Naive thymus-derived CD4-positive, alpha-beta T cell (primary cell): ENCODE data around the gene CCDC149. TPM values are rescaled to one million over a fixed set of nuclear protein-coding genes. Genes with fewer than 3 reads are reported as not detected.

Experiments used
- ATAC-seq: fragments of 150-1000 bp; cut with Tn5 transposase; 2 replicates; pipeline ENCODE4 v1.10.0; 2021; ENCODE audit warnings: mild to moderate bottlenecking, moderate library complexity
- CTCF ChIA-PET: fragments of 350-600 bp; sonication (Branson Sonifier 250); formaldehyde crosslinking; loops from one replicate; lab custom pipeline; 2021; ENCODE audit warnings: antibody characterized with exemption; lab: Charles Lee
- POLR2A ChIA-PET: fragments of 350-600 bp; sonication (Branson Sonifier 250); formaldehyde crosslinking; loops from one replicate; lab custom pipeline; 2021; ENCODE audit warnings: antibody characterized with exemption, inconsistent platforms; lab: Charles Lee
- DNase-seq, 9 donors: peaks; one replicate each; pipeline versions ENCODE4 v3.0.0 to v3.0.0-alpha.2; 2020 to 2022; ENCODE audit warnings: mixed read lengths in 1 of 9
- H3K27ac ChIP-seq: one replicate; pipeline ENCODE4 v1.7.0; 2013; ENCODE audit warnings: mild to moderate bottlenecking, low read depth, low read length, moderate library complexity
- H3K27me3 ChIP-seq, 2 donors: one replicate each; pipeline ENCODE4 v1.7.0; 2013; ENCODE audit warnings: low read length in 2 of 2, mild to moderate bottlenecking in 2 of 2, moderate library complexity in 2 of 2; ENCODE audit not compliant: control insufficient read depth in 2 of 2, insufficient read depth in 2 of 2
- H3K36me3 ChIP-seq, 3 experiments: 1 replicate in 2 of 3; 2 replicates in 1 of 3; pipeline ENCODE4 v1.7.0; 2013; ENCODE audit warnings: low read length in 3 of 3, mild to moderate bottlenecking in 3 of 3, moderate library complexity in 1 of 3; ENCODE audit not compliant: insufficient read depth in 3 of 3, control insufficient read depth in 2 of 3
- H3K4me1 ChIP-seq, 2 donors: one replicate each; pipeline ENCODE4 v1.7.0; 2013; ENCODE audit warnings: low read length in 2 of 2, mild to moderate bottlenecking in 2 of 2, moderate library complexity in 1 of 2; ENCODE audit not compliant: control insufficient read depth in 2 of 2, insufficient read depth in 2 of 2
- H3K4me3 ChIP-seq: 2 replicates; pipeline ENCODE4 v1.7.0; 2013; ENCODE audit warnings: mild to moderate bottlenecking, low read length
- H3K9me3 ChIP-seq, 3 experiments: 1 replicate in 2 of 3; 2 replicates in 1 of 3; pipeline ENCODE4 v1.7.0; 2013; ENCODE audit warnings: low read length in 3 of 3; ENCODE audit not compliant: control insufficient read depth in 2 of 3
- H3K27ac Mint-ChIP-seq, 9 donors: one replicate each; pipeline ENCODE4 v1.8.0; 2020 to 2022; ENCODE audit warnings: mixed read lengths in 9 of 9, mild to moderate bottlenecking in 8 of 9, moderate library complexity in 5 of 9, inconsistent platforms in 2 of 9
- H3K27me3 Mint-ChIP-seq, 5 donors: one replicate each; pipeline ENCODE4 v1.8.0; 2021 to 2022; ENCODE audit warnings: mixed read lengths in 5 of 5, mild to moderate bottlenecking in 1 of 5
- H3K36me3 Mint-ChIP-seq, 5 donors: one replicate each; pipeline ENCODE4 v1.8.0; 2020 to 2022; ENCODE audit warnings: mixed read lengths in 5 of 5, mild to moderate bottlenecking in 3 of 5, inconsistent platforms in 1 of 5
- H3K4me1 Mint-ChIP-seq, 7 donors: one replicate each; pipeline ENCODE4 v1.8.0; 2020 to 2022; ENCODE audit warnings: mixed read lengths in 7 of 7, mild to moderate bottlenecking in 3 of 7, inconsistent platforms in 1 of 7
- H3K4me3 Mint-ChIP-seq, 10 donors: one replicate each; pipeline ENCODE4 v1.8.0; 2020 to 2022; ENCODE audit warnings: mild to moderate bottlenecking in 10 of 10, mixed read lengths in 10 of 10, moderate library complexity in 6 of 10, inconsistent platforms in 2 of 10
- H3K9me3 Mint-ChIP-seq, 11 donors: one replicate each; pipeline ENCODE4 v1.8.0; 2020 to 2022; ENCODE audit warnings: mixed read lengths in 11 of 11, mild to moderate bottlenecking in 4 of 11, inconsistent platforms in 1 of 11, moderate library complexity in 1 of 11
- intact Hi-C, 2 donors: fragments of 100-400 bp; cut with micrococcal nuclease; formaldehyde crosslinking; loops; one replicate each; pipeline ENCODE4 v1.15.1; 2023
- polyA plus RNA-seq, 2 donors: library from polyadenylated mRNA; unstranded; fragments of 300-500 nt; fragmentation: Illumina TruSeq; gene quantifications; one replicate each; pipeline ENCODE4 v1.2.3, GENCODE V29; 2021
- total RNA-seq, 6 experiments: library from RNA in 5 of 6; stranded (reverse) in 5 of 6; gene quantifications; 1 replicate in 5 of 6; 2 replicates in 1 of 6; pipeline ENCODE4 v1.2.3 and lab custom pipeline; 2021 to 2026

CCDC149 gene
- total and polyA plus RNA-seq, 7 experiments from 2014 or later: 0.19 to 6.7 (median 0.36) TPM; not detected in 3

- no peak for ATAC-seq
- CTCF ChIA-PET: no interaction called here
These were observed 144.8 kb downstream of the CCDC149 start for GRCh38 chr4:24768006-24768405.

GRCh38 chr4:24765376-24765988 is 147.4 kb downstream of the CCDC149 start:
- Mint-ChIP-seq H3K9me3 (peaks cover 0 to 5% (median 0%) of the 10 kb centered on the region in 11 donors), H3K4me3 (no peak overlapping the region), H3K27me3 (peaks cover 0 to 14% (median 6%) of the 10 kb centered on the region in 5 donors), H3K36me3 (no peaks in the 10 kb centered on the region), H3K27ac (no peak overlapping the region), H3K4me1 (peaks cover 0 to 5% (median 0%) of the 10 kb centered on the region in 7 donors)
- Histone ChIP-seq H3K4me3 (no peak overlapping the region), H3K9me3 (no peaks in the 10 kb centered on the region), H3K27me3 (no peaks in the 10 kb centered on the region), H3K27ac (no peak overlapping the region), H3K36me3 (no peaks in the 10 kb centered on the region), H3K4me1 (no peaks in the 10 kb centered on the region)
- intact Hi-C loops: no loop called here
- CTCF ChIA-PET: no interaction called here
- POLR2A ChIA-PET: no interaction called here
- ATAC-seq (no peak), DNase-seq (no peak)

More at GRCh38 chr4:24768006-24768405, 144.8 kb downstream of the CCDC149 start:
- Histone ChIP-seq H3K9me3 (no peaks in the 10 kb centered on the region), H3K4me1 (no peaks in the 10 kb centered on the region), H3K27ac (no peak overlapping the region), H3K36me3 (no peaks in the 10 kb centered on the region), H3K27me3 (no peaks in the 10 kb centered on the region), H3K4me3 (no peak overlapping the region)
- Mint-ChIP-seq H3K27ac (no peak overlapping the region), H3K36me3 (no peaks in the 10 kb centered on the region), H3K9me3 (peaks cover 0 to 11% (median 0%) of the 10 kb centered on the region in 11 donors), H3K4me3 (no peak overlapping the region), H3K4me1 (peaks cover 0 to 5% (median 0%) of the 10 kb centered on the region in 7 donors), H3K27me3 (peaks cover 0 to 9% (median 5%) of the 10 kb centered on the region in 5 donors)
- POLR2A ChIA-PET: no interaction called here
- intact Hi-C loops: no loop called here
- DNase-seq: no peak

DNA sequence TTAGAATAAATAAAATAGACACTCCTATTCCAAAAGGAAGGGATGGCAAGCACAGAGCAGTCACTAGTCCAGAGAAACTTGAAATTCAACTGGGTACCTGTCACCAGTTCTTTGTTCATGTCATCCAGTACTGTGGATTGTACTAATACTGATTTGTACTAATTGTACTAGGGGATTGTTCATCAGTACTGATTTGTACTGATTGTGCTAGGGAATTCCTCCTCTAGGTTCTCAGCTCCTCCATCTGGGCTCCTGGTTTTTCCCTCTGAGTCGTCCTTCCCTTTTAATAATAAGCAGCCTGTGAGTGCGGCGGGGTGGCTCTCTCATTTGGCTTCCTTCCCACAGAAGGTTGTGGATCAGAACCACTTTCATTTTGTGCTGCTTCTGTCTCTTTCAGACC is 148.5 kb downstream of the CCDC149 start:
- peaks cover 0 to 13% (median 9%) of the 10 kb centered on the region in 5 donors for H3K27me3 Mint-ChIP-seq
- H3K36me3 Mint-ChIP-seq: no peaks in the 10 kb centered on the region
- H3K4me3 Mint-ChIP-seq: no peak overlapping the region

GRCh38 chr4:24763631-24764297 is 149.1 kb downstream of the CCDC149 start:
- DNase-seq: no peak
- no peak overlapping the region for H3K4me3 Mint-ChIP-seq
- H3K27me3 Mint-ChIP-seq: peaks cover 0 to 16% (median 11%) of the 10 kb centered on the region in 5 donors
- peaks cover 0 to 3% (median 0%) of the 10 kb centered on the region in 5 donors for H3K36me3 Mint-ChIP-seq
- ChIA-PET POLR2A (no interaction called here), CTCF (no interaction called here)
- H3K4me3 ChIP-seq: no peak overlapping the region
- H3K36me3 ChIP-seq: no peaks in the 10 kb centered on the region
- no peak for ATAC-seq
- H3K27me3 ChIP-seq: no peaks in the 10 kb centered on the region
- no peaks in the 10 kb centered on the region for H3K4me1 ChIP-seq
- intact Hi-C loops: no loop called here
- no peaks in the 10 kb centered on the region for H3K9me3 ChIP-seq
- H3K27ac Mint-ChIP-seq: no peak overlapping the region
- H3K27ac ChIP-seq: no peak overlapping the region
- peaks cover 0 to 1% (median 0%) of the 10 kb centered on the region in 7 donors for H3K4me1 Mint-ChIP-seq
- peaks cover 0 to 9% (median 5%) of the 10 kb centered on the region in 11 donors for H3K9me3 Mint-ChIP-seq

More for the DNA sequence above, 148.5 kb downstream of the CCDC149 start:
- Histone ChIP-seq H3K36me3 (no peaks in the 10 kb centered on the region), H3K4me1 (no peaks in the 10 kb centered on the region), H3K9me3 (no peaks in the 10 kb centered on the region), H3K4me3 (no peak overlapping the region), H3K27ac (no peak overlapping the region), H3K27me3 (no peaks in the 10 kb centered on the region)
- POLR2A ChIA-PET: no interaction called here
- peaks cover 0 to 5% (median 3%) of the 10 kb centered on the region in 11 donors for H3K9me3 Mint-ChIP-seq
- ATAC-seq: no peak
- intact Hi-C loops: no loop called here
- no peak for DNase-seq
- peaks cover 0 to 1% (median 0%) of the 10 kb centered on the region in 7 donors for H3K4me1 Mint-ChIP-seq
- no peak overlapping the region for H3K27ac Mint-ChIP-seq
- CTCF ChIA-PET: no interaction called here

Other genes starting within 250 kb of the CCDC149 start
- gene SOD3, start 117.5 kb downstream of the CCDC149 start, total RNA-seq: not detected
- gene SOD3, start 117.5 kb downstream of the CCDC149 start, polyA plus RNA-seq: not detected
- not detected for gene LGI2, start 117.9 kb upstream of the CCDC149 start, total RNA-seq
- gene LGI2, start 117.9 kb upstream of the CCDC149 start, polyA plus RNA-seq: not detected
- 10 to 100 TPM; 14.4 to 25.0 (median 17.2) TPM for gene SEPSECS, start 247.4 kb upstream of the CCDC149 start, total RNA-seq
- gene SEPSECS, start 247.4 kb upstream of the CCDC149 start, polyA plus RNA-seq: 1 to 10 TPM; 1.4 to 3.4 TPM